ENCODE data around the gene UBE2D4.
"Not testable (repeated sequence)": the region's sequence is repeated elsewhere in the genome, so short reads cannot be mapped to it uniquely, and the experiment has no call there.

Gene UBE2D4

DNA sequence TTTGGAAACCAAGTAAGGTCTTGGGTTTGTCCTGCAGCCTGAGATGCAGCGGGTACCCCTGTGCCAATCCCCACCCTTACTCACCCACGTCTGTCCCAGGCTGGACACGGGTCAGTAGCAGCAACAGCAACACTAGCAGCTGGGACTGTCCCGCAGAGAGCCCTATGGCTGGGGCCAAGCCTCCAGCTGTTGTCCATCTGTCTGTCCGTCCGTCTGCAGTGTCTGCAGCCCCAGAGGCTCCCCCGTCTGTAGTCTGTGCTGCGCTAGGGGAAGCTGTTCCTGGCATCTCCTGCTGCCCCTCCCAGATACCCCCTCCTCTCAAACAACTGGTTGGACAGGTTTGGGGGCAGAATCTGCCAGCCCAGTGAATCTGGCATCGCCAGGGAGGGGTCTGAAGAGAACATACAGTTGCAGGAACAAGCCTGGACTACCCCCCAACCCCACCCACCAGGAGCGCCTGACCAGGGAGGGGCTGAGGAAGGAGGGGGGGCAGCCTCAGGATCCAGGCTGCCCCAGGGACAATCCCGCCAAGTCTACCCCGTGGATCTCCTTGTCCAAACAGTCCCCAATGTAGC is 63.9 kb downstream of the UBE2D4 start:
- DNase-seq (ENCODE audit: low spot score in 2 of 2); in situ Hi-C loops (cut with MboI; ENCODE audit: low sequenced_read_pairs); H3K4me3 ChIP-seq; H3K27me3 ChIP-seq (ENCODE audit: low read depth); H3K36me3 ChIP-seq (replicated peaks); H3K4me1 ChIP-seq; H3K9me3 ChIP-seq: not testable (repeated sequence)

DNA sequence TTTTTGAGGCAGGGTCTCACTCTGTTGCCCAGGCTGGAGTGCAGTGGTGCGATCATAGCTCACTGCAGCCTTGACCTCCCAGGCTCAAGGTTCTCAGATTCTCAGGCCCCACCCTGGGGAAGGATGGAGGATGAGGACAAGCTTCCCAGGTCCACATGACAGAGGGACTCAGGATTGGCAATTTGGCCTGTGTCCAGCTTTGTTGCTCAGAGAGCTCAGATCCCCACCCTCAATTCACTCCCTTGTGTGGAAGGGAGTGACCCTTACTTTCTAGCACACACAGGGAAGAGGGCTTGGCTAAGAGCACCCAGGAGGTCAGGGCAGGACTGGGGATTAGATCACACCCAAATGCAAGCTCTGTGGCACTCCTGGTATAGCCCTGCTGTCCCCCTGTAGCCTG is 64.6 kb downstream of the UBE2D4 start:
- DNase-seq (ENCODE audit: low spot score in 2 of 2); H3K36me3 ChIP-seq (replicated peaks); in situ Hi-C loops (cut with MboI; ENCODE audit: low sequenced_read_pairs); H3K27me3 ChIP-seq (ENCODE audit: low read depth); H3K4me3 ChIP-seq; H3K4me1 ChIP-seq; H3K9me3 ChIP-seq: not testable (repeated sequence)

DNA sequence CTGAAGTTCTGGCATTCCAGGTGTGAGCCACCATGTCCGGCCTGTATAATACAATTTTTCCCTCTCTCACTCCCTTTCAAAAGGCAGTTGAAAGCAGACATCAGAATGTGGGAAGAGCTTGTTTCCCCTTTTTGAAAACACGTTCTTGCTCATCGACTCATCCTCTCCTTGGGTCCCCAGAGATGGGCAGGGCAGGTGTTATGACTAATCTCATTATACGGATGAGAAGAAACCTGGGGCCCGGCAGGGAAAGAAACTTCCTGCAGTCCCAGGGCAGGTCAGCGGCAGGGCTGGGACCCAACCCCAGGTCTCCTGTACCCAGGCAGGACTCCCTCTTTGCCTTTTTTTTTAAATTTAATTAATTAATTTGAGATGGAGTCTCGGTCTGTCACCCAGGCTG is 66.7 kb downstream of the UBE2D4 start:
- DNase-seq (ENCODE audit: low spot score in 2 of 2); H3K9me3 ChIP-seq; in situ Hi-C loops (cut with MboI; ENCODE audit: low sequenced_read_pairs): not testable (repeated sequence)

DNA sequence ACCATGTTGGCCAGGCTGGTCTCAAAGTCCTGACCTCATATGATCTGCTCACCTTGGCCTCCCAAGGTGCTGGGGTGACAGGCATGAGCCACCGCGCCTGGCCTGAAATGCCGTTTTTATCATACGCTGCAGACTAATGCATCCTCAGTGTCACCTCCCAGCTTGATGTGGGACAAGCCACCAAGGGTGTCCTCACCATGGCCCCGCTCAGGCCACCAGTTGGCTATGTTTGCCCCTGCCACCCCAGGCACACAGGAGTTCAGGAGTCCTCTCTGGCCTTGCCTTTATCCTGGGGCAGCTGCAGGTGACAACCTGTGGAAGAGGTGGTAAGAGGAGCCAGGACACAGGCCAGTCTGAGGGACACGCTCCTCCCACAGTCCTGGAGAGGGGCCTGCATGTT is 68.4 kb downstream of the UBE2D4 start:
- DNase-seq (ENCODE audit: low spot score in 2 of 2); in situ Hi-C loops (cut with MboI; ENCODE audit: low sequenced_read_pairs); H3K36me3 ChIP-seq (replicated peaks); H3K4me1 ChIP-seq; H3K9me3 ChIP-seq; H3K4me3 ChIP-seq; H3K27me3 ChIP-seq (ENCODE audit: low read depth): not testable (repeated sequence)

More for the DNA sequence above, 66.7 kb downstream of the UBE2D4 start:
- not testable (repeated sequence) for H3K27me3 ChIP-seq (ENCODE audit: low read depth); H3K4me3 ChIP-seq; H3K36me3 ChIP-seq (replicated peaks); H3K4me1 ChIP-seq

DNA sequence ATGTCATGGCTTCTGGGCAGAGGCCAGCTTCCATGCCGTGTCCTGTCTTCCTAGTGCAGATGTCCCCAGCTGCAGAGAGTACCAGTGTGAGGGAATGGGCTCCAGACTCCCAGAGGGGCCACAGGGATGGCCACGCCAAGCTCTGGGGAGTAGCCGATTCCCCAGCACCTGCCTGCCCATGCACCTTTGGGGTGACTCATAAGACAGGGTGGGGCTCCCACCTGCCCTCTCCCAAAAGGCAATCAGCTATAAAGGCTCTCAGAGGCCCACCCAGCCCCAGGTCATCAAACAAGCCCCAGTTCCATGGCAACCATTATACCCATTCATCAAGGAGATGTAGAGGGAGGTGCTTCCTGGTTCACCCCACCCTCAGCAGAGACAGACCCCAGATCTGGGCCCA is 71.3 kb downstream of the UBE2D4 start, which contains the start of gene SPDYE1:
Gene SPDYE1, plus strand, starts transcription at position 366 of the 400 bp plus-strand sequence. CDS start 2,053 bp downstream, outside the sequence.
- H3K27me3 ChIP-seq (ENCODE audit: low read depth); in situ Hi-C loops (cut with MboI; ENCODE audit: low sequenced_read_pairs); H3K4me3 ChIP-seq; DNase-seq (ENCODE audit: low spot score in 2 of 2); H3K36me3 ChIP-seq (replicated peaks); H3K4me1 ChIP-seq; H3K9me3 ChIP-seq: not testable (repeated sequence)

All from HAP-1 (cell line).